ENCODE data around the gene KATNB1. TPM values are rescaled to one million over a fixed set of nuclear protein-coding genes. Genes with fewer than 3 reads are reported as not detected.

The KATNB1 gene
- total RNA-seq, 2 experiments from 2014 or later, result 21.0 to 22.3 TPM

DNA sequence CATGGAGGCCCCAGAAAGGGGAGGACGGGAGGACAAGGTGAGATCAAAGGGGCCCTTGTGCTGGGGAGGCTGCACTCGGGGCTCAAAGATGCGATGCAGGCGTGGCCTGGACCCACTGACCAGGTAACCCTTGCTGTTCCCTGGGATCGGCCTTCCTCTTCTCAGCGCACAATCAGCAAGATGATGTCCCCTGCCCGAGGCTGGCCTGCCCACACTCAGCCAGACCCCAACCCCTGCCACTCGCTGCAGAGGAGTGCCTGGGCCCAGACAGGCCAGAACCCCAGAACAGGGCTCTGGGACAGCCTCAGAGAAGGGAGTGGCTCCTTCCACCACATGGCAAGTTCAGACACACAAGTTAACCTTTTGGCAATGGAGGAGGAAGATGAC, 51.9 kb downstream of the KATNB1 start:
- H3K27me3 ChIP-seq (ENCODE audit: control insufficient read depth in 1 of 2, insufficient read depth in 2 of 2, low read length in 2 of 2), result no peaks in the 10 kb centered on the region
- H3K36me3 ChIP-seq (ENCODE audit: insufficient read depth, low read length), result no peaks in the 10 kb centered on the region
- CTCF ChIA-PET, result no interaction called here
- intact Hi-C loops (cut with DNase I, micrococcal nuclease), result no loop called here
- H3K27ac ChIP-seq (ENCODE audit: low read depth in 1 of 2, low read length in 2 of 2), result no peak overlapping the region
- no peak overlapping the region for H3K4me3 ChIP-seq (ENCODE audit: low read length)
- H3K4me1 ChIP-seq (ENCODE audit: insufficient read depth, low read length), result no peaks in the 10 kb centered on the region
- H3K4me1 Mint-ChIP-seq (ENCODE audit: low read depth), result no peaks in the 10 kb centered on the region
- ATAC-seq (ENCODE audit: poor library complexity) (no peak), DNase-seq (no peak)
- no peaks in the 10 kb centered on the region for H3K9me3 Mint-ChIP-seq
- H3K4me3 Mint-ChIP-seq, result no peak overlapping the region
- no peak overlapping the region for H3K27ac Mint-ChIP-seq
- TF ChIP-seq, protein P1, sequence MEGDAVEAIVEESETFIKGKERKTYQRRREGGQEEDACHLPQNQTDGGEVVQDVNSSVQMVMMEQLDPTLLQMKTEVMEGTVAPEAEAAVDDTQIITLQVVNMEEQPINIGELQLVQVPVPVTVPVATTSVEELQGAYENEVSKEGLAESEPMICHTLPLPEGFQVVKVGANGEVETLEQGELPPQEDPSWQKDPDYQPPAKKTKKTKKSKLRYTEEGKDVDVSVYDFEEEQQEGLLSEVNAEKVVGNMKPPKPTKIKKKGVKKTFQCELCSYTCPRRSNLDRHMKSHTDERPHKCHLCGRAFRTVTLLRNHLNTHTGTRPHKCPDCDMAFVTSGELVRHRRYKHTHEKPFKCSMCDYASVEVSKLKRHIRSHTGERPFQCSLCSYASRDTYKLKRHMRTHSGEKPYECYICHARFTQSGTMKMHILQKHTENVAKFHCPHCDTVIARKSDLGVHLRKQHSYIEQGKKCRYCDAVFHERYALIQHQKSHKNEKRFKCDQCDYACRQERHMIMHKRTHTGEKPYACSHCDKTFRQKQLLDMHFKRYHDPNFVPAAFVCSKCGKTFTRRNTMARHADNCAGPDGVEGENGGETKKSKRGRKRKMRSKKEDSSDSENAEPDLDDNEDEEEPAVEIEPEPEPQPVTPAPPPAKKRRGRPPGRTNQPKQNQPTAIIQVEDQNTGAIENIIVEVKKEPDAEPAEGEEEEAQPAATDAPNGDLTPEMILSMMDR (IDR thresholded peaks at IDR 0.05), result no peak
- no peaks in the 10 kb centered on the region for H3K36me3 Mint-ChIP-seq (ENCODE audit: low read depth)
- POLR2A ChIA-PET, result no interaction called here
- no peaks in the 10 kb centered on the region for H3K9me3 ChIP-seq (ENCODE audit: control insufficient read depth in 1 of 2, insufficient read depth in 1 of 2, low read length in 2 of 2)
- no peaks in the 10 kb centered on the region for H3K27me3 Mint-ChIP-seq

DNA sequence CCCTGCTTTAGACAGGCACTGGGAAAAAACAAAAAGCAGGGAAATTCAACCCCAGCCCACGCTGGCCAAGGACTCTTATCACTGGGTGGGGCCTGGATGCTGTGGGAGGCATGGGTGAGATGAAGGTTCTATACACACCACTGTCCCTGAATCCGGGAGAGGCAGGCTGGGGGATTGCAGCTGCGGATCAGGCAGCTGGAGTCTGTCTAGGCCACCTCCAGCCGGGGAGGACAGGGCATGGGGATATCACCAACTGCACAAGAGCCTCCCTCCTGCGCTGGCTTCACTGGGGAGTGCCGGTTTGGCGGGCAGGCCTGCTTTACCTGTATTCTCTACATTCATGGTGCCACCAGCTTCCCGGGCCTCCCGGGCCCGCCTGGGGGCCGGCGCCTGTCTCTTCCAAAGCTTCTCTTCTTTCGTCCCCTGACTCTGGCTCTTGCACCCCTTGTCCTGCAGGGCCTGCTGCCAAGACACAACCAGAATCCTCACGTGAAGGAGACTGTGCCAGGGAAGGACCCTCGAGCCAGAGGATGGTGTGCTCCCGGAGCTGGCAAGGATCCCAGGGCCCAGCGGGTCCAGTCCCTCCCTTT, 52.8 kb downstream of the KATNB1 start:
- ChIA-PET POLR2A (no interaction called here), CTCF (no interaction called here)
- ATAC-seq (ENCODE audit: poor library complexity) (no peak), DNase-seq (no peak)
- TF ChIP-seq, protein P1 (IDR thresholded peaks at IDR 0.05), result no peak
- Mint-ChIP-seq H3K4me3 (no peak overlapping the region), H3K27ac (no peak overlapping the region), H3K4me1 (ENCODE audit: low read depth) (no peaks in the 10 kb centered on the region), H3K9me3 (no peaks in the 10 kb centered on the region), H3K36me3 (ENCODE audit: low read depth) (no peaks in the 10 kb centered on the region), H3K27me3 (no peaks in the 10 kb centered on the region)
- Histone ChIP-seq H3K36me3 (ENCODE audit: insufficient read depth, low read length) (no peaks in the 10 kb centered on the region), H3K27ac (ENCODE audit: low read depth in 1 of 2, low read length in 2 of 2) (no peak overlapping the region), H3K9me3 (ENCODE audit: control insufficient read depth in 1 of 2, insufficient read depth in 1 of 2, low read length in 2 of 2) (no peaks in the 10 kb centered on the region), H3K4me3 (ENCODE audit: low read length) (no peak overlapping the region), H3K4me1 (ENCODE audit: insufficient read depth, low read length) (no peaks in the 10 kb centered on the region), H3K27me3 (ENCODE audit: control insufficient read depth in 1 of 2, insufficient read depth in 2 of 2, low read length in 2 of 2) (no peaks in the 10 kb centered on the region)
- intact Hi-C loops (cut with DNase I, micrococcal nuclease), result no loop called here

DNA sequence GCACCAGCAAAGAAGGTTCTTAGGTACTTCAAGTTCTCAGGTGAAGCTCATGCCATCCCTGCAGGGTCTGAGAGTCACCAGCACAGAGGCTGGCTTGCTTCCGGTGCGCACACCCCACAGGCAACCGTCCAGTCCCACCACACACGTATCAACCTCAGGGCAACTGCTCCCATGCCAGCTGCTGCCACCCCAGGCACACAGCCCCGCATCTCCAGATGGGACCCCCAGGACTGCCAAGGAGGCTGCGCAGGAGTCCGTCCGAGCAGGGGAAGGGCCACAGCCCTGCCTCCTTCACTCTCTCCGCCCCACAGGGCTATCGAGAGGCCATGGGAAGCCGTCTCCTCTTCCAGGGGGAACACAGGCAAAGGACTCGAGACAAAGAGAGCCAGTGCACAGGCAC, 53.4 kb downstream of the KATNB1 start:
- Mint-ChIP-seq H3K36me3 (ENCODE audit: low read depth) (no peaks in the 10 kb centered on the region), H3K9me3 (no peaks in the 10 kb centered on the region)
- POLR2A ChIA-PET, result no interaction called here

More for the DNA sequence above, 53.4 kb downstream of the KATNB1 start:
- Histone ChIP-seq H3K4me1 (ENCODE audit: insufficient read depth, low read length) (no peaks in the 10 kb centered on the region), H3K36me3 (ENCODE audit: insufficient read depth, low read length) (no peaks in the 10 kb centered on the region), H3K27ac (ENCODE audit: low read depth in 1 of 2, low read length in 2 of 2) (no peak overlapping the region), H3K4me3 (ENCODE audit: low read length) (no peak overlapping the region), H3K27me3 (ENCODE audit: control insufficient read depth in 1 of 2, insufficient read depth in 2 of 2, low read length in 2 of 2) (no peaks in the 10 kb centered on the region), H3K9me3 (ENCODE audit: control insufficient read depth in 1 of 2, insufficient read depth in 1 of 2, low read length in 2 of 2) (no peaks in the 10 kb centered on the region)
- Mint-ChIP-seq H3K4me3 (no peak overlapping the region), H3K27me3 (no peaks in the 10 kb centered on the region), H3K27ac (no peak overlapping the region), H3K4me1 (ENCODE audit: low read depth) (no peaks in the 10 kb centered on the region)
- TF ChIP-seq, protein P1 (IDR thresholded peaks at IDR 0.05), result no peak
- no peak for DNase-seq
- intact Hi-C loops (cut with DNase I, micrococcal nuclease), result no loop called here
- ATAC-seq (ENCODE audit: poor library complexity), result no peak
- CTCF ChIA-PET, result no interaction called here

All from CD4-positive, alpha-beta T cell (primary cell).